Common myeloid progenitor, CD34-positive (primary cell): ENCODE measurements around the gene ME1.

Experiments
- CTCF ChIA-PET: fragments of 350-600 bp; sonication (Branson Sonifier 250); formaldehyde crosslinking; loops from one replicate; lab custom pipeline; 2021; ENCODE audit warnings: antibody characterized with exemption; lab: Charles Lee
- POLR2A ChIA-PET: fragments of 350-600 bp; sonication (Branson Sonifier 250); formaldehyde crosslinking; loops from one replicate; lab custom pipeline; 2021; ENCODE audit warnings: antibody characterized with exemption; lab: Charles Lee
- DNase-seq, 3 donors: peaks; one replicate each; pipeline versions ENCODE4 v3.0.0 to v3.0.0-alpha.2; 2013
- H3K27ac ChIP-seq, 2 experiments: 1 replicate in 1 of 2; 2 replicates in 1 of 2; pipeline ENCODE4 v1.7.0; 2013; ENCODE audit warnings: inconsistent platforms in 2 of 2, low read length in 2 of 2, mild to moderate bottlenecking in 2 of 2, low read depth in 1 of 2, moderate library complexity in 1 of 2; ENCODE audit not compliant: severe bottlenecking in 2 of 2, insufficient read depth in 1 of 2, poor library complexity in 1 of 2
- H3K27me3 ChIP-seq, 5 experiments: replicated peaks in 2 of 5; 1 replicate in 3 of 5; 2 replicates in 2 of 5; pipeline versions ENCODE4 v1.6.1 to v1.7.0; 2013; ENCODE audit warnings: low read length in 4 of 5, mild to moderate bottlenecking in 2 of 5, moderate library complexity in 2 of 5, inconsistent platforms in 1 of 5; ENCODE audit not compliant: insufficient read depth in 5 of 5, control insufficient read depth in 4 of 5
- H3K36me3 ChIP-seq, 4 experiments: 1 replicate in 2 of 4; 2 replicates in 2 of 4; pipeline versions ENCODE4 v1.6.1 to v1.7.0; 2013; ENCODE audit warnings: low read length in 3 of 4, control low read depth in 1 of 4, mild to moderate bottlenecking in 1 of 4; ENCODE audit not compliant: control insufficient read depth in 4 of 4, insufficient read depth in 4 of 4
- H3K4me1 ChIP-seq, 4 experiments: 1 replicate in 3 of 4; 2 replicates in 1 of 4; pipeline versions ENCODE4 v1.6.1 to v1.7.1; 2013; ENCODE audit warnings: low read length in 3 of 4, mild to moderate bottlenecking in 3 of 4, control low read depth in 1 of 4, inconsistent platforms in 1 of 4, moderate library complexity in 1 of 4; ENCODE audit not compliant: control insufficient read depth in 4 of 4, insufficient read depth in 4 of 4; ENCODE audit errors: control extremely low read depth in 1 of 4
- H3K4me3 ChIP-seq, 7 experiments: 1 replicate in 4 of 7; 2 replicates in 3 of 7; pipeline versions ENCODE4 v1.5.1 to v1.7.0; 2013; ENCODE audit warnings: mild to moderate bottlenecking in 7 of 7, low read length in 6 of 7, moderate library complexity in 6 of 7, inconsistent platforms in 2 of 7, low read depth in 2 of 7, control low read depth in 1 of 7; ENCODE audit not compliant: insufficient read depth in 4 of 7, control insufficient read depth in 1 of 7; ENCODE audit errors: extremely low read depth in 1 of 7
- H3K9me3 ChIP-seq, 5 experiments: 1 replicate in 4 of 5; 2 replicates in 1 of 5; pipeline versions ENCODE4 v1.6.1 to v1.7.1; 2013; ENCODE audit warnings: low read length in 4 of 5, mild to moderate bottlenecking in 2 of 5, inconsistent platforms in 1 of 5, low read depth in 1 of 5, moderate library complexity in 1 of 5; ENCODE audit not compliant: control insufficient read depth in 4 of 5, insufficient read depth in 2 of 5; ENCODE audit errors: control extremely low read depth in 1 of 5
- WGBS: methylation state at CpG from one replicate; pipeline ENCODE4 v1.1.5; 2013; ENCODE audit not compliant: insufficient coverage; 5-methylcytosine and 5-hydroxymethylcytosine counted together

The ME1 gene

DNA sequence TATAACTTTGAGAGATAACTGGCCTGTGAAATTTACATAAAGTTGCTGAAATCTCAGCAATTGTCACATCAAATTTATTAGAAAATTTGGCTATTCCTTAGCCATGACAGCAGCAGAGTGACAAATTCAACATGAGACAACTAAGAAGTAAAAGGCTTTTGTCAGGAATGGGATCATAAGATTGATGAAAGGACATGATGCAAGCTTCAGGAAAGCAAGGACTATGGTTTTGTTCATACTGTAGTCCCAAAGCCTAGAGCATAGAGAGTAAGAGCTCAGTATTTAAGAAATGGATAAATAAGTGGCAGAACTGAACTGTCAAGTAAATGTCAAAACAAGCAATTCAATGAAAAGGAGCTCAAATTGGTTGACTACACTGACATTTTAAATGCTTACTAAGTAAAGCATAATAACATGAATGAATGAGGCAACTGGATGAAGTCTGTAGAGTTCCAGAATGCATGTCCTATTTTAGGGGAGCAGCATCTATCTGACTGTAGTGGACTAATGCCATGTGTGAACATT is 250.4 kb downstream of the ME1 start:
- Histone ChIP-seq H3K9me3 (no peaks in the 10 kb centered on the region), H3K36me3 (peaks cover 5 to 39% (median 23%) of the 10 kb centered on the region in 4 experiments), H3K27ac (no peak overlapping the region), H3K4me1 (no peaks in the 10 kb centered on the region), H3K4me3 (no peak overlapping the region), H3K27me3 (no peaks in the 10 kb centered on the region)
- ChIA-PET CTCF (interaction anchor here (0.6 to 0.7 kb wide), 2 partner anchors 35 to 1426 kb away, joined by 3 read pairs; no protein-coding TSS in a partner anchor), POLR2A (no interaction called here)
- no peak for DNase-seq

DNA sequence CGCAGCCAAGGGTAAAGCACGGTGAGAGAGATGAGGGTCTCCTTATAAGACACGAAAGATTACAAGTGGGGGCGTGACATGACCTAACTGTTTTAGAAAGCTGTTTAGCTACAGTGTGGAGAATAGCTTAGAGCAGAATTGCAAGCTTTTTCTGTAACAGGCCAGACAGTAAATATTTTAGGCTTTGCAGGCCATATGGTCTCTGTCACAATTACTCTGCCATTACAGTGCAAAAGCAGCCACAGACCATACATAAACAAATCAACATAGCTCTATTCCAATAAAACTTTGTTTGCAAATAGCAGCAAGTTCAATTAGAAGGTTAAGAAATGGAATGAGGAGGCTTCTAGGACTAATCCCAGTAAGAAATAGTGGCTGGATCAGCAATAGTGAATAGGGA is 254.6 kb downstream of the ME1 start:
- H3K36me3 ChIP-seq, result peaks cover 9 to 47% (median 26%) of the 10 kb centered on the region in 4 experiments
- H3K27ac ChIP-seq, result no peak overlapping the region
- no peaks in the 10 kb centered on the region for H3K4me1 ChIP-seq
- ChIA-PET POLR2A (no interaction called here), CTCF (interaction anchor here (1.3 to 1.6 kb wide), 2 partner anchors 39 to 110 kb away, joined by 3 to 8 read pairs; partner anchors contain the start of genes DOP1A and UBE3D)
- no peak overlapping the region for H3K4me3 ChIP-seq
- H3K27me3 ChIP-seq, result no peaks in the 10 kb centered on the region
- no peaks in the 10 kb centered on the region for H3K9me3 ChIP-seq
- 98% methylated on average over 4 of the region's 4 CpGs for WGBS
- DNase-seq, result no peak

DNA sequence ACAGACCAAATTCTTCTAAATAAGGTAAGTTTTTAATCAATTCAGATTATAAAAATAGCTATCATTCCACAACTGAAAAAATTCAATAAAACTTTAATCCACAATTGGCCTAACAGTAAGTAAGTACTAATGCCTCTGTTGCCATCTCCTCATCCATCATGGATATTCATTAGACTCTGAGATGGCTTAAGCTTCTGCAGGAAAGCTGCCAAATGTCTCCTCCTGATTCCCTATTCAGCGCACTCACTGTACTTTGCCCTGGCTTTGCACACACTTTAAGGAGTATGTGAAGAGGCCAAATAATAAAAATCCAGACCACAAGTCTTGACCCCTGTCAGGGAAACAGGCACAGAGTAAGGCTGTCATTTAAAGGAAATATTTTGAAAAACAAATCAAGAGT is 261.3 kb downstream of the ME1 start:
- POLR2A ChIA-PET, result no interaction called here
- no peak overlapping the region for H3K4me3 ChIP-seq
- H3K9me3 ChIP-seq, result no peaks in the 10 kb centered on the region
- H3K27ac ChIP-seq, result no peak overlapping the region
- no peaks in the 10 kb centered on the region for H3K4me1 ChIP-seq
- no CpG with 5 or more reads among the region's 1 CpG for WGBS
- no peak for DNase-seq
- peaks cover 24 to 80% (median 50%) of the 10 kb centered on the region in 4 experiments for H3K36me3 ChIP-seq
- CTCF ChIA-PET, result interaction anchor here (1.9 kb wide), 1 partner anchor 19 kb away, joined by 5 read pairs; no protein-coding TSS in a partner anchor
- no peaks in the 10 kb centered on the region for H3K27me3 ChIP-seq

DNA sequence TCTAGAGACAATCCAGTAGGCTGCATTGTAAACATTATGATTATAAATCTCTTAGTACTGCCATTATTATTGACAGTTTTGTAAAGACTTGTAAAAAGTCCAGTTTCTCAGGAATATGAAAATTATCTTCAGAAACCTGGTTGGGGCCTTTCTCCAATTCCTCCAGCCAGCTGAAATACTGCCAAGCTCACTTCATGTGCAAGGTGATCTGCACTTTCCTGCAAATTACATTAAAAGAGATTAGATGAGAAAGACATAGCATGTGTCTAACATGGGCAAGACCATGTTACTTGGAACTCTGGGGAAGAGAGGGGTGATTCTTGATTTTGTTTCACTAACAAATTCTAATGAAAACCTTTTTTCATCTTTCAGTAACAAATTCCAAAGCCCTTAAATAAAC is 261.7 kb downstream of the ME1 start:
- Histone ChIP-seq H3K27me3 (no peaks in the 10 kb centered on the region), H3K4me3 (no peak overlapping the region), H3K27ac (no peak overlapping the region), H3K9me3 (no peaks in the 10 kb centered on the region), H3K36me3 (peaks cover 24 to 82% (median 48%) of the 10 kb centered on the region in 4 experiments), H3K4me1 (no peaks in the 10 kb centered on the region)
- ChIA-PET CTCF (interaction anchor here (1.9 kb wide), 1 partner anchor 20 kb away, joined by 5 read pairs; no protein-coding TSS in a partner anchor), POLR2A (no interaction called here)
- DNase-seq, result no peak

DNA sequence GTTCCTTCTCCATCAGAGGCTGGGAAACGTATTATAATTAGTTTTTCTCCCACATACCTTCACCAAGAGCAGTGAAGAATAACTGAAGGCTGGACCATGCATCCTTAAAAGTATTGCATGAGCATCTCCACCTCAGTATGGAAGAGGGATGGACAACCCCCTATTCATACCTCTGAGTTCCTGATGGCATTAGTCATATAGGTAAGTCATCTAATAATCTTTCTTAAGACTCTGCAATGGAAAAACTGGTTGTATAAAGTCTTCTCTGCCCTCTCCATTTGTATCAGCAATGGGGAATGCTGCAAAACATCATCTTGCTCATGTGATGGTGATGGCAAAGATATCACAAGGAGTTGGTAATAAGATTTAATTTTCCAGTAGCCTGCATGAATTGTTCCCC is 262.3 kb downstream of the ME1 start:
- no CpG with 5 or more reads among the region's 1 CpG for WGBS
- POLR2A ChIA-PET, result no interaction called here
- CTCF ChIA-PET, result interaction anchor here (2.1 kb wide), 1 partner anchor 102 kb away, joined by 10 read pairs; the partner anchor contains the start of genes DOP1A and UBE3D
- no peak overlapping the region for H3K27ac ChIP-seq
- no peaks in the 10 kb centered on the region for H3K4me1 ChIP-seq
- no peak overlapping the region for H3K4me3 ChIP-seq
- H3K27me3 ChIP-seq, result no peaks in the 10 kb centered on the region
- H3K9me3 ChIP-seq, result no peaks in the 10 kb centered on the region
- peaks cover 24 to 80% (median 46%) of the 10 kb centered on the region in 4 experiments for H3K36me3 ChIP-seq
- no peak for DNase-seq

DNA sequence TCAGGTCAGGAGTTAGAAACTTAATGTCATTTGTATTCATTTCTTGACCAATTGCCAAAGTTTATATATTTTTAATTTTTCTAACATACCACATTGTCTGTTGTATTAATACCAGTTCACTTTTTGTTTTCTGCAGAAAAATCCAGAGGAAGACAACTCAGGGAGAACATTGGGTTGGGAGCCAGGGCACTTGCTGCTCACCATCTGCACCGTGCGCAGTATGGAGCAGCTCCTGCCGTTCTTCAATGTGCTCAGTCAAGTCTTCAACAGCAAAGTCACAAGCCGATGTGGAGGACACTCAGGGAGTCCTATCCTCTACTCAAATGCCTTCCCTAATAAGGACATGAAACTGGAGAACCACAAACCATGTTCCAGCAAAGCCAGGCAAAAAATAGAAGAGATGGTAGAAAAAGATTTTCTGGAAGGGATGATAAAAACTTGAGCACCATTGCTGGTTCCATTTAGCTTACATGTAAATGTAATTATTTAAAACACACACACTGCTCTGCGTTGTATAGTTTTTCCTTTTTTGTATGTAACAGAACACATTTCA is 263.0 kb downstream of the ME1 start:
- Histone ChIP-seq H3K27ac (no peak overlapping the region), H3K4me3 (no peak overlapping the region), H3K36me3 (peaks cover 25 to 74% (median 43%) of the 10 kb centered on the region in 4 experiments), H3K4me1 (no peaks in the 10 kb centered on the region), H3K27me3 (no peaks in the 10 kb centered on the region), H3K9me3 (no peaks in the 10 kb centered on the region)
- DNase-seq, result no peak
- WGBS, result 100% methylated on average over 3 of the region's 5 CpGs
- ChIA-PET CTCF (interaction anchor here (2.1 kb wide), 1 partner anchor 101 kb away, joined by 10 read pairs; the partner anchor contains the start of genes DOP1A and UBE3D), POLR2A (no interaction called here)
